Measurements from ENCODE around the gene DNAAF5. TPM values are rescaled to one million over a fixed set of nuclear protein-coding genes. Genes with fewer than 3 reads are reported as not detected.

The DNAAF5 gene
- total and polyA plus RNA-seq, 2 donors (not counting 1 experiment from before 2014, with no cell fraction given) = 13.1 to 14.2 TPM

- H3K27me3 ChIP-seq (ENCODE audit: control insufficient read depth, insufficient read depth, low read length) = no peaks in the 10 kb centered on the region
- no peak overlapping the region for H2AFZ ChIP-seq (ENCODE audit: low read length)
- no peaks in the 10 kb centered on the region for H3K9me3 ChIP-seq (ENCODE audit: control insufficient read depth, insufficient read depth, low read depth, low read length)
- H3K4me3 ChIP-seq (replicated peaks in 1 of 4; ENCODE audit: control extremely low read depth in 1 of 4, insufficient read depth in 1 of 4, low read depth in 3 of 4, low read length in 4 of 4) = no peak overlapping the region
- H4K20me1 ChIP-seq (ENCODE audit: control insufficient read depth, extremely low read depth, insufficient read depth, low read length) = no peaks in the 10 kb centered on the region
- H3K36me3 ChIP-seq (ENCODE audit: control insufficient read depth, insufficient read depth, low read length) = peaks cover 15% of the 10 kb centered on the region
- no peak for DNase-seq (ENCODE audit: low read depth in 2 of 2)
- H3K9ac ChIP-seq (ENCODE audit: insufficient read depth, low read length) = no peak overlapping the region
- no peak for TF ChIP-seq EZH2 (IDR thresholded peaks at IDR 0.05; ENCODE audit: low read length, missing control alignments)
- no peak for TF ChIP-seq CTCF (conservative IDR thresholded peaks at IDR 0.05 in 1 of 2, IDR thresholded peaks at IDR 0.05 in 1 of 2; ENCODE audit: low read depth in 1 of 2, low read length in 2 of 2)
- no peaks in the 10 kb centered on the region for H3K4me1 ChIP-seq (ENCODE audit: control insufficient read depth, extremely low read depth, insufficient read depth, low read length)
- H3K79me2 ChIP-seq (ENCODE audit: control insufficient read depth, insufficient read depth, low read length) = no peaks in the 10 kb centered on the region
- H3K27ac ChIP-seq (ENCODE audit: insufficient read depth, low read length) = no peak overlapping the region
- H3K4me2 ChIP-seq (ENCODE audit: extremely low read depth, insufficient read depth, low read length) = no peak overlapping the region
Observed at GRCh38 chr7:778271-778967, 51.9 kb downstream of the DNAAF5 start.

- TF ChIP-seq CTCF (conservative IDR thresholded peaks at IDR 0.05 in 1 of 2, IDR thresholded peaks at IDR 0.05 in 1 of 2; ENCODE audit: low read depth in 1 of 2, low read length in 2 of 2) (no peak), EZH2 (IDR thresholded peaks at IDR 0.05; ENCODE audit: low read length, missing control alignments) (no peak)
- H3K9ac ChIP-seq (ENCODE audit: insufficient read depth, low read length) = no peak overlapping the region
Observed at GRCh38 chr7:778968-779451, 52.5 kb downstream of the DNAAF5 start.

GRCh38 chr7:779480-779879, 53.0 kb downstream of the DNAAF5 start:
- H3K9me3 ChIP-seq (ENCODE audit: control insufficient read depth, insufficient read depth, low read depth, low read length) = no peaks in the 10 kb centered on the region
- no peaks in the 10 kb centered on the region for H4K20me1 ChIP-seq (ENCODE audit: control insufficient read depth, extremely low read depth, insufficient read depth, low read length)
- H2AFZ ChIP-seq (ENCODE audit: low read length) = no peak overlapping the region
- no peaks in the 10 kb centered on the region for H3K27me3 ChIP-seq (ENCODE audit: control insufficient read depth, insufficient read depth, low read length)
- no peaks in the 10 kb centered on the region for H3K79me2 ChIP-seq (ENCODE audit: control insufficient read depth, insufficient read depth, low read length)
- no peak for TF ChIP-seq EZH2 (IDR thresholded peaks at IDR 0.05; ENCODE audit: low read length, missing control alignments)
- TF ChIP-seq CTCF (conservative IDR thresholded peaks at IDR 0.05 in 1 of 2, IDR thresholded peaks at IDR 0.05 in 1 of 2; ENCODE audit: low read depth in 1 of 2, low read length in 2 of 2) = no peak
- H3K4me1 ChIP-seq (ENCODE audit: control insufficient read depth, extremely low read depth, insufficient read depth, low read length) = no peaks in the 10 kb centered on the region
- peaks cover 14% of the 10 kb centered on the region for H3K36me3 ChIP-seq (ENCODE audit: control insufficient read depth, insufficient read depth, low read length)
- no peak overlapping the region for H3K27ac ChIP-seq (ENCODE audit: insufficient read depth, low read length)
- no peak overlapping the region for H3K4me2 ChIP-seq (ENCODE audit: extremely low read depth, insufficient read depth, low read length)
- H3K9ac ChIP-seq (ENCODE audit: insufficient read depth, low read length) = no peak overlapping the region
- no peak overlapping the region for H3K4me3 ChIP-seq (replicated peaks in 1 of 4; ENCODE audit: control extremely low read depth in 1 of 4, insufficient read depth in 1 of 4, low read depth in 3 of 4, low read length in 4 of 4)
- no peak for DNase-seq (ENCODE audit: low read depth in 2 of 2)

More at GRCh38 chr7:778968-779451, 52.5 kb downstream of the DNAAF5 start:
- H3K27ac ChIP-seq (ENCODE audit: insufficient read depth, low read length) = no peak overlapping the region
- H3K27me3 ChIP-seq (ENCODE audit: control insufficient read depth, insufficient read depth, low read length) = no peaks in the 10 kb centered on the region
- no peak overlapping the region for H3K4me2 ChIP-seq (ENCODE audit: extremely low read depth, insufficient read depth, low read length)
- H3K4me1 ChIP-seq (ENCODE audit: control insufficient read depth, extremely low read depth, insufficient read depth, low read length) = no peaks in the 10 kb centered on the region
- no peaks in the 10 kb centered on the region for H4K20me1 ChIP-seq (ENCODE audit: control insufficient read depth, extremely low read depth, insufficient read depth, low read length)
- peaks cover 15% of the 10 kb centered on the region for H3K36me3 ChIP-seq (ENCODE audit: control insufficient read depth, insufficient read depth, low read length)
- no peak overlapping the region for H2AFZ ChIP-seq (ENCODE audit: low read length)
- no peak overlapping the region for H3K4me3 ChIP-seq (replicated peaks in 1 of 4; ENCODE audit: control extremely low read depth in 1 of 4, insufficient read depth in 1 of 4, low read depth in 3 of 4, low read length in 4 of 4)
- DNase-seq (ENCODE audit: low read depth in 2 of 2) = peak in 1 of 2 donors; percentile 25
- H3K79me2 ChIP-seq (ENCODE audit: control insufficient read depth, insufficient read depth, low read length) = no peaks in the 10 kb centered on the region
- no peaks in the 10 kb centered on the region for H3K9me3 ChIP-seq (ENCODE audit: control insufficient read depth, insufficient read depth, low read depth, low read length)

All from fibroblast of lung (primary cell).